A673 (cell line): ENCODE results near the gene CDK5RAP3. TPM values are rescaled to one million over a fixed set of nuclear protein-coding genes. Genes with fewer than 3 reads are reported as not detected.
"Not testable (repeated sequence)": the region's sequence is repeated elsewhere in the genome, so short reads cannot be mapped to it uniquely, and the experiment has no call there.

Experiments
- BruUV-seq: library from RNA; stranded (reverse); fragments of 400-500 nt; replicated peaks from 2 replicates; lab custom pipeline; 2021; lab: Mats Ljungman, UMichigan
- CTCF ChIA-PET: fragments of 300-600 bp; sonication (Branson Sonifier 250); formaldehyde crosslinking; loops from one replicate; lab custom pipeline; 2022; ENCODE audit warnings: antibody characterized with exemption; lab: Charles Lee
- POLR2A ChIA-PET: fragments of 300-600 bp; sonication (Branson Sonifier 250); formaldehyde crosslinking; loops from one replicate; lab custom pipeline; 2022; ENCODE audit warnings: antibody characterized with exemption; ENCODE audit not compliant: low non-redundant PET; lab: Charles Lee
- DNase-seq: peaks from one replicate; pipeline ENCODE4 v3.0.0-alpha.2; 2015; ENCODE audit warnings: low spot score
- H3K27ac ChIP-seq: fragments of 200-600 bp; sonication (generic); 2 replicates; pipeline ENCODE4 v1.5.1; 2016; ENCODE audit warnings: mixed run types, low read depth, mild to moderate bottlenecking, mixed read lengths, antibody characterized with exemption, low read length; ENCODE audit not compliant: poor library complexity, severe bottlenecking
- H3K27me3 ChIP-seq: fragments of 200-600 bp; sonication (generic); replicated peaks from 2 replicates; pipeline ENCODE4 v1.6.1; 2017; ENCODE audit warnings: mixed run types, low read depth, mild to moderate bottlenecking, mixed read lengths, antibody characterized with exemption, low read length; ENCODE audit not compliant: insufficient read depth, poor library complexity
- H3K36me3 ChIP-seq: fragments of 200-600 bp; sonication (generic); 2 replicates; pipeline ENCODE4 v1.6.1; 2016; ENCODE audit warnings: mixed run types, mild to moderate bottlenecking, mixed read lengths, antibody characterized with exemption, low read length; ENCODE audit not compliant: insufficient read depth, poor library complexity, severe bottlenecking
- H3K4me1 ChIP-seq: fragments of 200-600 bp; sonication (generic); 2 replicates; pipeline ENCODE4 v1.6.1; 2017; ENCODE audit warnings: mixed run types, mild to moderate bottlenecking, mixed read lengths, antibody characterized with exemption, low read length; ENCODE audit not compliant: insufficient read depth, poor library complexity, severe bottlenecking
- H3K4me3 ChIP-seq: fragments of 200-600 bp; sonication (generic); 2 replicates; pipeline ENCODE4 v1.5.1; 2016; ENCODE audit warnings: low read depth, mixed run types, mild to moderate bottlenecking, mixed read lengths, low read length; ENCODE audit not compliant: poor library complexity, severe bottlenecking
- H3K9me3 ChIP-seq: fragments of 200-600 bp; sonication (generic); 2 replicates; pipeline ENCODE4 v1.6.1; 2016; ENCODE audit warnings: mixed run types, low read depth, mild to moderate bottlenecking, mixed read lengths, antibody characterized with exemption, low read length; ENCODE audit not compliant: poor library complexity, severe bottlenecking
- EZH2 ChIP-seq: fragments of 200-600 bp; sonication (generic); IDR thresholded peaks from 2 replicates; pipeline ENCODE4 v1.6.1; 2017; ENCODE audit warnings: borderline replicate concordance, low read depth, mild to moderate bottlenecking, mixed read lengths, antibody characterized with exemption, low read length; ENCODE audit not compliant: poor library complexity, severe bottlenecking
- intact Hi-C: fragments of 100-400 bp; cut with micrococcal nuclease; formaldehyde crosslinking; loops from one replicate; pipeline ENCODE4 v1.10.0; 2022; ENCODE audit not compliant: unreplicated experiment
- total RNA-seq: library from RNA; stranded (reverse); gene quantifications from 2 replicates; pipeline ENCODE4 v1.2.3, GENCODE V29; 2021
- TF ChIP-seq, protein P1 (sequence below): fragments of 300-800, 200-600 bp; sonication (generic); conservative IDR thresholded peaks from 2 replicates; pipeline ENCODE4 v1.5.1; 2017; ENCODE audit warnings: low read depth, mild to moderate bottlenecking, antibody characterized with exemption, low read length, moderate library complexity, mixed read lengths

Gene CDK5RAP3
- total RNA-seq, 1 experiment from 2014 or later, result 172 TPM

DNA sequence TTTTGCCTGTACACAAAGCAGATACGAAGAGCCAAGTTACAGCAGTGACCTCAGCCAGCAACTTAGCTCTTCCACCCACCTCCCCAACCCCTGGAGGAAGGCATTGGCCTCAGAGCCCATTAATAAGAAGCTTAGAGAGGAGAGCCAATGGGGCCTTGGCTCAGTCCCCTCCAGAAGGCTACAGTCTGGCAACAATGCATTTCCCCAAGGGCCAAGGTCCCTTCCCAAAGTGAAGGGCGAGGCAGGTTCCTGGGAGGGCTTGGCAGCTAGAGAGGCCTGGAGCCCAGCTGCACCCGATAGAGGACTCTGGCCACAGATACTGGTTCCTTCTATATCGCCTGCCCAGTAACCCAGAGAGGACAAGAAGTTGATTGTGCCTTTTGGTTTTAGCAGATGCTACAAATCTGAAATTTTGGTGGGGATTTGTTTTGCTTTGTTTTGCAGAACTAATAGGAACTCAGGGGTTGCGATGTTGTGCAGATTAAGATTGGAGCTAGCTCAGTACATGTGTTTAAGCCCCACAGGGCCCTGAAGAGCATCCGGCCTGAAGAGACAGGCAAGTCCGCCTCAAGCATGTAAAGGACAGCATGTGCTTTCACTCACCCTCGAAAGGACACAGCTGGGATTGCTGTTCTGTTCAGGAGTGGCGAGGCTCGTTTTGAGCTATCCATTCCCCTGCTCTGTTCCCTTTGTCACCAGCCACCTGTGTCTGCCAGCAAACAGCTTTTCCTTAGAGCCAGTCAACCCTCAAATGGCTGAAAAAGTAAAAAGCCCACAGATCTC lies 41.5 kb upstream of the CDK5RAP3 start:
- POLR2A ChIA-PET, result interaction anchor here (0.7 kb wide), 1 partner anchor 156 kb away, joined by 3 read pairs; no protein-coding TSS in a partner anchor
- Histone ChIP-seq H3K27ac (no peak overlapping the region), H3K9me3 (no peaks in the 10 kb centered on the region), H3K27me3 (no peaks in the 10 kb centered on the region), H3K4me1 (no peaks in the 10 kb centered on the region), H3K36me3 (peaks cover 13% of the 10 kb centered on the region), H3K4me3 (no peak overlapping the region)
- intact Hi-C loops, result no loop called here
- CTCF ChIA-PET, result interaction anchor here (0.5 to 1.0 kb wide), 2 partner anchors 17 to 98 kb away, joined by 3 to 4 read pairs; no protein-coding TSS in a partner anchor
- no TSS peak for BruUV-seq
- TF ChIP-seq, protein P1, sequence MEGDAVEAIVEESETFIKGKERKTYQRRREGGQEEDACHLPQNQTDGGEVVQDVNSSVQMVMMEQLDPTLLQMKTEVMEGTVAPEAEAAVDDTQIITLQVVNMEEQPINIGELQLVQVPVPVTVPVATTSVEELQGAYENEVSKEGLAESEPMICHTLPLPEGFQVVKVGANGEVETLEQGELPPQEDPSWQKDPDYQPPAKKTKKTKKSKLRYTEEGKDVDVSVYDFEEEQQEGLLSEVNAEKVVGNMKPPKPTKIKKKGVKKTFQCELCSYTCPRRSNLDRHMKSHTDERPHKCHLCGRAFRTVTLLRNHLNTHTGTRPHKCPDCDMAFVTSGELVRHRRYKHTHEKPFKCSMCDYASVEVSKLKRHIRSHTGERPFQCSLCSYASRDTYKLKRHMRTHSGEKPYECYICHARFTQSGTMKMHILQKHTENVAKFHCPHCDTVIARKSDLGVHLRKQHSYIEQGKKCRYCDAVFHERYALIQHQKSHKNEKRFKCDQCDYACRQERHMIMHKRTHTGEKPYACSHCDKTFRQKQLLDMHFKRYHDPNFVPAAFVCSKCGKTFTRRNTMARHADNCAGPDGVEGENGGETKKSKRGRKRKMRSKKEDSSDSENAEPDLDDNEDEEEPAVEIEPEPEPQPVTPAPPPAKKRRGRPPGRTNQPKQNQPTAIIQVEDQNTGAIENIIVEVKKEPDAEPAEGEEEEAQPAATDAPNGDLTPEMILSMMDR, result no peak
- TF ChIP-seq EZH2, result no peak
- DNase-seq, result no peak

DNA sequence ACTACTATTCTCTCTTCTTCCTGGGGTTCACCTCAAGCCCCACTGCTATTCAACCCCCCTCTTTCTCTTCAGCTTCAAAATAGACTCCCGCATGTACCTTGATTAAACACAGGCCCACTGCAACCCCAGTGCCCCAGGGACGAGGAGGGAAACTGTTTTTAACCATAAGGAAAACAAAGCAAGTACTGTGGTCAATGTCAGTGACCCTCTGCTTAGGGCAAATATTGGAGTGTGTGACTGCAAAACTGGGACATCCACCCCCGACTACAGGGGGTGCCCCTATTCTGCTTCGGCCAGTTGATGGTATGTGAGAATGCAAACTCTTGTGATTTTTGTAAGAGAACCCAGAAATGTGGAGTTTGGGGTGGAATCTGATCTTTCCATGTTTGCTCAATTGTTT lies 39.1 kb upstream of the CDK5RAP3 start:
- H3K4me1 ChIP-seq, result no peaks in the 10 kb centered on the region
- POLR2A ChIA-PET, result no interaction called here
- intact Hi-C loops, result no loop called here
- BruUV-seq, result no TSS peak
- DNase-seq, result no peak
- no peak overlapping the region for H3K27ac ChIP-seq
- TF ChIP-seq, protein P1, result no peak
- no peak for TF ChIP-seq EZH2
- CTCF ChIA-PET, result no interaction called here
- peaks cover 9% of the 10 kb centered on the region for H3K36me3 ChIP-seq
- H3K4me3 ChIP-seq, result no peak overlapping the region
- H3K27me3 ChIP-seq, result no peaks in the 10 kb centered on the region
- no peaks in the 10 kb centered on the region for H3K9me3 ChIP-seq

DNA sequence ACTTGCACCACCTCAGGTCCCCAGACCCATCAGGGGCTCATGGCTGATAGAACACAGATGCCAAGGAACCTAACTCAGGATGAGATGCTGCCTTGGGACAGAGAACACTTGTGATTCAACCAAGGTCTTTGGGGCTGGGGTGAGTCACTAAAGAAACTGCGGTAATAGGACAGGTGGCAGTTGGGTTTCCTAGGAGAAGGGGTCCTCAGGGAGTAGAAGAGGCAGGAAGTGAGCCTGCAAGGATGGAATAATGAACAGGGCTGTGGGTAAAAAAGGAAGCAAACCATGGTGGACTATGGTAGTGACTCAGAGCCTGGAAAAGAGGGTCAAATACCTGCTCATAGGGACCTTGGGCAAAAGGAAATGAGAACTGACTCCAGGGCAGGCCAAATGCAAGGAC lies 36.1 kb upstream of the CDK5RAP3 start:
- BruUV-seq, result no TSS peak

DNA sequence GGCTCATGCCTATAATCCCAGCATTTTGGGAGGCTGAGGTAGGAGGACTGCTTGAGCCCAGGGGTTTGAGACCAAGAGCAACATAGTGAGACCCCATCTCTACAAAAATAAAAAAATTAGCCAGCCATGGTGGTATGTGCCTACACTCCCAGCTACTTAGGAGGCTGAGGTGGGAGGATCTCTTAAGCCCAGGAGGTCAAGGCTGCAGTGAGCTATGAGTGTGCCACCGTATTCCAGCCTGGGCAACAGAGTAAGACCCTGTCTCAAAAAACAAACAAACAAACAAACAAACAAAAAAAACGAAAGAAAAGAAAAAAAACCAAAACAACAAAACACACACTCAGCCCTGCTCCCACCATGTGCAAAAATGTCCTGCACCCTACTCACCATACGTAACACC lies 35.4 kb upstream of the CDK5RAP3 start:
- DNase-seq, BruUV-seq, H3K4me3 ChIP-seq, H3K4me1 ChIP-seq, H3K27ac ChIP-seq, H3K36me3 ChIP-seq, H3K9me3 ChIP-seq, POLR2A ChIA-PET, intact Hi-C loops, H3K27me3 ChIP-seq: not testable (repeated sequence)
- CTCF ChIA-PET, result interaction anchor here (0.9 kb wide), 1 partner anchor 11 kb away, joined by 3 read pairs; no protein-coding TSS in a partner anchor

More for the DNA sequence above, 36.1 kb upstream of the CDK5RAP3 start:
- ChIA-PET POLR2A (no interaction called here), CTCF (interaction anchor here (0.9 kb wide), 1 partner anchor 12 kb away, joined by 3 read pairs; no protein-coding TSS in a partner anchor)
- intact Hi-C loops, result no loop called here
- no peak for DNase-seq
- H3K9me3 ChIP-seq, result no peaks in the 10 kb centered on the region
- H3K4me1 ChIP-seq, result no peaks in the 10 kb centered on the region
- H3K27ac ChIP-seq, result no peak overlapping the region
- no peak for TF ChIP-seq EZH2
- TF ChIP-seq, protein P1, result no peak
- no peak overlapping the region for H3K4me3 ChIP-seq
- H3K27me3 ChIP-seq, result no peaks in the 10 kb centered on the region
- H3K36me3 ChIP-seq, result peaks cover 2% of the 10 kb centered on the region
